ENCODE results near the gene PCDHGA12.
"Not testable (repeated sequence)": the region's sequence is repeated elsewhere in the genome, so short reads cannot be mapped to it uniquely, and the experiment has no call there.

GRCh38 chr5:141394401-141395187, 35.7 kb upstream of the PCDHGA12 start:
- TF ChIP-seq POLR2A (IDR thresholded peaks at IDR 0.05; ENCODE audit: low read length); GATA1 (IDR thresholded peaks at IDR 0.05; ENCODE audit: low read depth, low read length): not testable (repeated sequence)

Data from erythroblast (primary cell).